Measurements from ENCODE around the gene TFAP2D.

Gene TFAP2D

GRCh38 chr6:50718566-50718965 lies 5.2 kb downstream of the TFAP2D start:
- in situ Hi-C loops (cut with MboI; ENCODE audit: low sequenced_read_pairs) = no loop called here

GRCh38 chr6:50720623-50721022 lies 7.3 kb downstream of the TFAP2D start:
- in situ Hi-C loops (cut with MboI; ENCODE audit: low sequenced_read_pairs) = no loop called here

GRCh38 chr6:50721978-50722377 lies 8.7 kb downstream of the TFAP2D start:
- in situ Hi-C loops (cut with MboI; ENCODE audit: low sequenced_read_pairs) = no loop called here

GRCh38 chr6:50722829-50723554 lies 9.7 kb downstream of the TFAP2D start:
- in situ Hi-C loops (cut with MboI; ENCODE audit: low sequenced_read_pairs) = no loop called here

GRCh38 chr6:50724381-50725124 lies 11.2 kb downstream of the TFAP2D start:
- in situ Hi-C loops (cut with MboI; ENCODE audit: low sequenced_read_pairs) = no loop called here

- in situ Hi-C loops (cut with MboI; ENCODE audit: low sequenced_read_pairs) = no loop called here
Observed at GRCh38 chr6:50734488-50734887, 21.2 kb downstream of the TFAP2D start.

GRCh38 chr6:50742161-50742560 lies 28.8 kb downstream of the TFAP2D start:
- in situ Hi-C loops (cut with MboI; ENCODE audit: low sequenced_read_pairs) = no loop called here

GRCh38 chr6:50744976-50745375 lies 31.6 kb downstream of the TFAP2D start:
- in situ Hi-C loops (cut with MboI; ENCODE audit: low sequenced_read_pairs) = no loop called here

- in situ Hi-C loops (cut with MboI; ENCODE audit: low sequenced_read_pairs) = no loop called here
Observed at GRCh38 chr6:50762798-50763197, 49.5 kb downstream of the TFAP2D start.

GRCh38 chr6:50778696-50779095 lies 65.4 kb downstream of the TFAP2D start:
- in situ Hi-C loops (cut with MboI; ENCODE audit: low sequenced_read_pairs) = no loop called here

- in situ Hi-C loops (cut with MboI; ENCODE audit: low sequenced_read_pairs) = no loop called here
Observed at GRCh38 chr6:50780382-50780781, 67.1 kb downstream of the TFAP2D start.

GRCh38 chr6:50785921-50786320 lies 72.6 kb downstream of the TFAP2D start:
- in situ Hi-C loops (cut with MboI; ENCODE audit: low sequenced_read_pairs) = no loop called here

- in situ Hi-C loops (cut with MboI; ENCODE audit: low sequenced_read_pairs) = no loop called here
Observed at GRCh38 chr6:50791900-50792508, 78.7 kb downstream of the TFAP2D start.

- in situ Hi-C loops (cut with MboI; ENCODE audit: low sequenced_read_pairs) = no loop called here
Observed at GRCh38 chr6:50792771-50793170, 79.4 kb downstream of the TFAP2D start.

- in situ Hi-C loops (cut with MboI; ENCODE audit: low sequenced_read_pairs) = no loop called here
Observed at GRCh38 chr6:50795574-50795973, 82.2 kb downstream of the TFAP2D start.

GRCh38 chr6:50804283-50804682 lies 91.0 kb downstream of the TFAP2D start:
- in situ Hi-C loops (cut with MboI; ENCODE audit: low sequenced_read_pairs) = no loop called here

- in situ Hi-C loops (cut with MboI; ENCODE audit: low sequenced_read_pairs) = no loop called here
Observed at GRCh38 chr6:50807035-50807434, 93.7 kb downstream of the TFAP2D start.

- in situ Hi-C loops (cut with MboI; ENCODE audit: low sequenced_read_pairs) = no loop called here
Observed at GRCh38 chr6:50815436-50816114, 102.2 kb downstream of the TFAP2D start.

GRCh38 chr6:50816115-50816675 lies 102.9 kb downstream of the TFAP2D start:
- in situ Hi-C loops (cut with MboI; ENCODE audit: low sequenced_read_pairs) = no loop called here

GRCh38 chr6:50816947-50817645 lies 103.8 kb downstream of the TFAP2D start:
- in situ Hi-C loops (cut with MboI; ENCODE audit: low sequenced_read_pairs) = no loop called here

GRCh38 chr6:50817646-50817950 lies 104.3 kb downstream of the TFAP2D start:
- in situ Hi-C loops (cut with MboI; ENCODE audit: low sequenced_read_pairs) = no loop called here
